Keratinocyte (primary cell): ENCODE data around the gene HCFC1.

Experiments
- CTCF ChIP-seq, 3 experiments: IDR thresholded peaks in 1 of 3; conservative IDR thresholded peaks in 1 of 3; optimal IDR thresholded peaks in 1 of 3; 2 replicates in 2 of 3; 3 replicates in 1 of 3; pipeline versions ENCODE3 to v1.5.1; 2011; ENCODE audit warnings: low read length in 3 of 3, mild to moderate bottlenecking in 3 of 3, moderate library complexity in 2 of 3, control low read depth in 1 of 3, inconsistent platforms in 1 of 3; ENCODE audit not compliant: insufficient read depth in 2 of 3; ENCODE audit errors: extremely low read depth in 1 of 3
- EZH2 ChIP-seq: IDR thresholded peaks from one replicate; pipeline ENCODE4 v1.6.1; 2012; ENCODE audit warnings: inconsistent platforms, mild to moderate bottlenecking, low read length, moderate library complexity

- no peak for TF ChIP-seq CTCF (optimal IDR thresholded peaks at IDR 0.05 in 1 of 3, IDR thresholded peaks at IDR 0.05 in 1 of 3, conservative IDR thresholded peaks at IDR 0.05 in 1 of 3; ENCODE audit: extremely low read depth in 1 of 3, insufficient read depth in 2 of 3, low read length in 3 of 3)
- no peak for TF ChIP-seq EZH2
Observed at GRCh38 chrX:153921511-153922446, 49.8 kb downstream of the HCFC1 start.
